ENCODE results near the gene SPR.

SPR gene

GRCh38 chr2:72921088-72921851 lies 34.1 kb downstream of the SPR start:
- H3K36me3 ChIP-seq (ENCODE audit: control insufficient read depth, insufficient read depth, low read length): no peaks in the 10 kb centered on the region
- H3K27me3 ChIP-seq (replicated peaks; ENCODE audit: control insufficient read depth, insufficient read depth, low read length, poor library complexity, severe bottlenecking): peaks cover 74% of the 10 kb centered on the region
- H3K27ac ChIP-seq (ENCODE audit: insufficient read depth, low read length, poor library complexity, severe bottlenecking): no peak overlapping the region
- no peak overlapping the region for H3K4me3 ChIP-seq (ENCODE audit: insufficient read depth, low read depth, low read length, poor library complexity, severe bottlenecking)
- no peak for DNase-seq
- no peaks in the 10 kb centered on the region for H3K9me3 ChIP-seq (ENCODE audit: control insufficient read depth, low read length)
- H3K4me1 ChIP-seq (ENCODE audit: control insufficient read depth, insufficient read depth, low read length, poor library complexity, severe bottlenecking): peaks cover 47% of the 10 kb centered on the region

- peaks cover 41% of the 10 kb centered on the region for H3K4me1 ChIP-seq (ENCODE audit: control insufficient read depth, insufficient read depth, low read length, poor library complexity, severe bottlenecking)
- peaks cover 74% of the 10 kb centered on the region for H3K27me3 ChIP-seq (replicated peaks; ENCODE audit: control insufficient read depth, insufficient read depth, low read length, poor library complexity, severe bottlenecking)
- H3K36me3 ChIP-seq (ENCODE audit: control insufficient read depth, insufficient read depth, low read length): no peaks in the 10 kb centered on the region
- no peak for DNase-seq
- no peaks in the 10 kb centered on the region for H3K9me3 ChIP-seq (ENCODE audit: control insufficient read depth, low read length)
- no peak overlapping the region for H3K4me3 ChIP-seq (ENCODE audit: insufficient read depth, low read depth, low read length, poor library complexity, severe bottlenecking)
- H3K27ac ChIP-seq (ENCODE audit: insufficient read depth, low read length, poor library complexity, severe bottlenecking): no peak overlapping the region
Observed at GRCh38 chr2:72921853-72922252, 34.6 kb downstream of the SPR start.

- Histone ChIP-seq H3K27me3 (replicated peaks; ENCODE audit: control insufficient read depth, insufficient read depth, low read length, poor library complexity, severe bottlenecking) (peaks cover 70% of the 10 kb centered on the region), H3K27ac (ENCODE audit: insufficient read depth, low read length, poor library complexity, severe bottlenecking) (no peak overlapping the region), H3K9me3 (ENCODE audit: control insufficient read depth, low read length) (no peaks in the 10 kb centered on the region), H3K36me3 (ENCODE audit: control insufficient read depth, insufficient read depth, low read length) (no peaks in the 10 kb centered on the region), H3K4me3 (ENCODE audit: insufficient read depth, low read depth, low read length, poor library complexity, severe bottlenecking) (no peak overlapping the region), H3K4me1 (ENCODE audit: control insufficient read depth, insufficient read depth, low read length, poor library complexity, severe bottlenecking) (peaks cover 26% of the 10 kb centered on the region)
- no peak for DNase-seq
Observed at GRCh38 chr2:72923833-72924352, 36.7 kb downstream of the SPR start.

GRCh38 chr2:72924353-72925240 lies 37.4 kb downstream of the SPR start:
- Histone ChIP-seq H3K36me3 (ENCODE audit: control insufficient read depth, insufficient read depth, low read length) (no peaks in the 10 kb centered on the region), H3K9me3 (ENCODE audit: control insufficient read depth, low read length) (no peaks in the 10 kb centered on the region), H3K4me3 (ENCODE audit: insufficient read depth, low read depth, low read length, poor library complexity, severe bottlenecking) (no peak overlapping the region), H3K27me3 (replicated peaks; ENCODE audit: control insufficient read depth, insufficient read depth, low read length, poor library complexity, severe bottlenecking) (peaks cover 63% of the 10 kb centered on the region), H3K27ac (ENCODE audit: insufficient read depth, low read length, poor library complexity, severe bottlenecking) (no peak overlapping the region), H3K4me1 (ENCODE audit: control insufficient read depth, insufficient read depth, low read length, poor library complexity, severe bottlenecking) (peaks cover 23% of the 10 kb centered on the region)
- no peak for DNase-seq

GRCh38 chr2:72925328-72925943 lies 38.2 kb downstream of the SPR start:
- Histone ChIP-seq H3K9me3 (ENCODE audit: control insufficient read depth, low read length) (no peaks in the 10 kb centered on the region), H3K4me1 (ENCODE audit: control insufficient read depth, insufficient read depth, low read length, poor library complexity, severe bottlenecking) (peaks cover 15% of the 10 kb centered on the region), H3K27me3 (replicated peaks; ENCODE audit: control insufficient read depth, insufficient read depth, low read length, poor library complexity, severe bottlenecking) (peaks cover 58% of the 10 kb centered on the region), H3K27ac (ENCODE audit: insufficient read depth, low read length, poor library complexity, severe bottlenecking) (no peak overlapping the region), H3K36me3 (ENCODE audit: control insufficient read depth, insufficient read depth, low read length) (no peaks in the 10 kb centered on the region), H3K4me3 (ENCODE audit: insufficient read depth, low read depth, low read length, poor library complexity, severe bottlenecking) (no peak overlapping the region)
- DNase-seq: no peak

- Histone ChIP-seq H3K9me3 (ENCODE audit: control insufficient read depth, low read length) (no peaks in the 10 kb centered on the region), H3K27ac (ENCODE audit: insufficient read depth, low read length, poor library complexity, severe bottlenecking) (no peak overlapping the region), H3K4me1 (ENCODE audit: control insufficient read depth, insufficient read depth, low read length, poor library complexity, severe bottlenecking) (peaks cover 12% of the 10 kb centered on the region), H3K4me3 (ENCODE audit: insufficient read depth, low read depth, low read length, poor library complexity, severe bottlenecking) (no peak overlapping the region), H3K27me3 (replicated peaks; ENCODE audit: control insufficient read depth, insufficient read depth, low read length, poor library complexity, severe bottlenecking) (peaks cover 49% of the 10 kb centered on the region), H3K36me3 (ENCODE audit: control insufficient read depth, insufficient read depth, low read length) (no peaks in the 10 kb centered on the region)
- no peak for DNase-seq
Observed at GRCh38 chr2:72926368-72926767, 39.2 kb downstream of the SPR start.

GRCh38 chr2:72926811-72927465 lies 39.7 kb downstream of the SPR start:
- H3K4me1 ChIP-seq (ENCODE audit: control insufficient read depth, insufficient read depth, low read length, poor library complexity, severe bottlenecking): peaks cover 12% of the 10 kb centered on the region
- no peak overlapping the region for H3K4me3 ChIP-seq (ENCODE audit: insufficient read depth, low read depth, low read length, poor library complexity, severe bottlenecking)
- H3K27ac ChIP-seq (ENCODE audit: insufficient read depth, low read length, poor library complexity, severe bottlenecking): no peak overlapping the region
- H3K27me3 ChIP-seq (replicated peaks; ENCODE audit: control insufficient read depth, insufficient read depth, low read length, poor library complexity, severe bottlenecking): peaks cover 45% of the 10 kb centered on the region
- no peak for DNase-seq
- H3K9me3 ChIP-seq (ENCODE audit: control insufficient read depth, low read length): no peaks in the 10 kb centered on the region
- no peaks in the 10 kb centered on the region for H3K36me3 ChIP-seq (ENCODE audit: control insufficient read depth, insufficient read depth, low read length)

GRCh38 chr2:72927619-72928550 lies 40.7 kb downstream of the SPR start:
- Histone ChIP-seq H3K36me3 (ENCODE audit: control insufficient read depth, insufficient read depth, low read length) (no peaks in the 10 kb centered on the region), H3K27ac (ENCODE audit: insufficient read depth, low read length, poor library complexity, severe bottlenecking) (no peak overlapping the region), H3K4me3 (ENCODE audit: insufficient read depth, low read depth, low read length, poor library complexity, severe bottlenecking) (no peak overlapping the region), H3K9me3 (ENCODE audit: control insufficient read depth, low read length) (no peaks in the 10 kb centered on the region), H3K4me1 (ENCODE audit: control insufficient read depth, insufficient read depth, low read length, poor library complexity, severe bottlenecking) (peaks cover 12% of the 10 kb centered on the region), H3K27me3 (replicated peaks; ENCODE audit: control insufficient read depth, insufficient read depth, low read length, poor library complexity, severe bottlenecking) (peaks cover 42% of the 10 kb centered on the region)
- no peak for DNase-seq

GRCh38 chr2:72929010-72929409 lies 41.8 kb downstream of the SPR start:
- H3K27me3 ChIP-seq (replicated peaks; ENCODE audit: control insufficient read depth, insufficient read depth, low read length, poor library complexity, severe bottlenecking): peaks cover 40% of the 10 kb centered on the region
- no peak overlapping the region for H3K4me3 ChIP-seq (ENCODE audit: insufficient read depth, low read depth, low read length, poor library complexity, severe bottlenecking)
- H3K9me3 ChIP-seq (ENCODE audit: control insufficient read depth, low read length): no peaks in the 10 kb centered on the region
- H3K27ac ChIP-seq (ENCODE audit: insufficient read depth, low read length, poor library complexity, severe bottlenecking): no peak overlapping the region
- H3K4me1 ChIP-seq (ENCODE audit: control insufficient read depth, insufficient read depth, low read length, poor library complexity, severe bottlenecking): peaks cover 9% of the 10 kb centered on the region
- no peaks in the 10 kb centered on the region for H3K36me3 ChIP-seq (ENCODE audit: control insufficient read depth, insufficient read depth, low read length)
- DNase-seq: no peak

Measured in effector memory CD4-positive, alpha-beta T cell (primary cell).